UCSD-AML1 (cell line): Measurements from ENCODE around the gene EXD1.
"Not testable (repeated sequence)": the region's sequence is repeated elsewhere in the genome, so short reads cannot be mapped to it uniquely, and the experiment has no call there.

Experiments
- DNase-seq: peaks from one replicate; lab custom pipeline; 2025; ENCODE audit not compliant: unreplicated experiment; lab: John Stamatoyannopoulos, UW

The EXD1 gene

GRCh38 chr15:41148065-41148464 lies 82.5 kb downstream of the EXD1 start:
- no peak for DNase-seq

DNA sequence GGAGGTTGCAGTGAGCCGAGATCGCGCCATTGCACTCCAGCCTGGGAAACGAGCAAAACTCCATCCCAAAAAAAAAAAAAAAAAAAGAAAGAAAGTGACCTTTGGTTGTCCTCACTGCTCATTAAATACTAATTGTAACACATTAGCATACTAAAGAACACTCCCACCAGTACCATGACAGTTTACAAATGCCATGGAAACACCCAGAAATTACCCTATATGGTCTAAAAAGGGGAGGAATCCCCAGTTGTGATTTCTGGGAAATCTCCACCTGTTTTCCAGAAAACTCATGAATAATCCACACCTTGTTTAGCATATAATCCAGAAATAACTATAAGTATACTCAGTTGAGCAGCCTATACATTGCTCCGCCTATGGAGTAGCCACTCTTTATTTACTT lies 90.9 kb downstream of the EXD1 start:
- DNase-seq: no peak

- not testable (repeated sequence) for DNase-seq
Observed at GRCh38 chr15:41139112-41139511, 91.4 kb downstream of the EXD1 start.

GRCh38 chr15:41135580-41135979 lies 95.0 kb downstream of the EXD1 start:
- DNase-seq: not testable (repeated sequence)

GRCh38 chr15:41133454-41133853 lies 97.1 kb downstream of the EXD1 start:
- DNase-seq: no peak
